GM12891 (cell line): ENCODE data around the gene HDDC3.

Experiments
- PAX5 ChIP-seq: IDR thresholded peaks from 2 replicates; pipeline ENCODE4 v1.6.1; 2011; ENCODE audit warnings: low read length, moderate library complexity, mild to moderate bottlenecking; ENCODE audit not compliant: insufficient read depth, severe bottlenecking
- POLR2A ChIP-seq: IDR thresholded peaks from 2 replicates; pipeline ENCODE4 v1.6.1; 2011; ENCODE audit warnings: low read depth, low read length, control low read depth
- POLR2AphosphoS5 ChIP-seq: IDR thresholded peaks from 2 replicates; pipeline ENCODE4 v1.6.1; 2011; ENCODE audit warnings: low read depth, low read length, control low read depth
- SPI1 ChIP-seq: IDR thresholded peaks from 2 replicates; pipeline ENCODE4 v1.6.1; 2011; ENCODE audit warnings: low read depth, low read length, control low read depth
- TAF1 ChIP-seq: IDR thresholded peaks from 2 replicates; pipeline ENCODE4 v1.6.1; 2011; ENCODE audit warnings: low read depth, low read length, control low read depth

GRCh38 chr15:90957791-90958190 is 25.4 kb upstream of the HDDC3 start:
- TF ChIP-seq PAX5: no peak
- no peak for TF ChIP-seq POLR2A
- TF ChIP-seq POLR2AphosphoS5: no peak
- no peak for TF ChIP-seq TAF1
- no peak for TF ChIP-seq SPI1
